GM19239 (cell line): ENCODE results near the gene ABLIM3.
A peak's percentile ranks its signal among the peaks of the same experiment; 100 is the strongest.
"Not testable (repeated sequence)": the region's sequence is repeated elsewhere in the genome, so short reads cannot be mapped to it uniquely, and the experiment has no call there.

Source experiments
- DNase-seq: peaks from one replicate; pipeline ENCODE4 v3.0.0; 2011; ENCODE audit warnings: low spot score; ENCODE audit not compliant: insufficient read length
- FAIRE-seq: peaks from 2 replicates; lab custom pipeline; 2011; peaks lifted over from hg19 to GRCh38; lab: Jason Lieb, UNC

ABLIM3 gene

GRCh38 chr5:149272781-149273180, 131.5 kb downstream of the ABLIM3 start:
- DNase-seq, FAIRE-seq: not testable (repeated sequence)

DNA sequence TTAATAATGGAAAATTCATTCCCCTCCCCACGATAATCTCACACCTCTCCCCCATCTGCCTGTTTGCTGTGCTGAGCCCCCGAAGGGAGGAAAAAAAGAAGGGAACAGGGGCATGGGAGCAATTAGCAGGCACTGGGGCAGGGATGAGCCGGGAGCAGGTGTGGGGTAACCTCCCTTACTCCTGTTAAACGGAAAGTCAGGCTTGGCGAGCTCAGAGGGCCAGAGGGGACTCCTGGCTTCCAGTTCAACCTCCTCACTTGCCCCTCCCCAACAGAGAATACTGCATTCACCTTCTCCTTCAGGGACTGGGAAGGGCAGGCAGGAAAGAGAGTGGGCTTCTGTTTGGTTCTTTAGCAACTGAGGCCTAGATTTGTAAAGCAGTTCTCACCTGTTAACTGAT, 131.9 kb downstream of the ABLIM3 start:
- no peak for DNase-seq
- FAIRE-seq: no peak

GRCh38 chr5:149273950-149274349, 132.7 kb downstream of the ABLIM3 start:
- no peak for DNase-seq
- FAIRE-seq: no peak

DNA sequence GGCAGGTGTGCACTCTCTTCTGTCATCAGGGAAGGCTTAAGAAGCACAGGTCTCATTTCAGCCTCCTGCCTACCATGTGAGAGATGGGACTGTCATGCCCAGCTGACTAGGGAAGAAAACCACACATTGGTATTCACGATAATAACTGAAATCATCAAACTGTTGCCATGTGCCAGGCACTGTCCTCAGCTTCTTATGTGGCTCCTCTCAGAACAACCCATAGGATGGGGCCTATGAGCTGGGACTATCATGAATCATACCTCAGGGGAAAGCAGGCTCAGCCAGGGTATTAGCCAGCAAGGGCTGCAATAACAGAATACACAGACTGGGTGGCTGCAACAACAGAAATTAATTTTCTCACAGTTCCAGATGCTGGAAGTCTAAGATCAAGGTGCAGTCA, 133.6 kb downstream of the ABLIM3 start:
- DNase-seq (no peak), FAIRE-seq (no peak)

DNA sequence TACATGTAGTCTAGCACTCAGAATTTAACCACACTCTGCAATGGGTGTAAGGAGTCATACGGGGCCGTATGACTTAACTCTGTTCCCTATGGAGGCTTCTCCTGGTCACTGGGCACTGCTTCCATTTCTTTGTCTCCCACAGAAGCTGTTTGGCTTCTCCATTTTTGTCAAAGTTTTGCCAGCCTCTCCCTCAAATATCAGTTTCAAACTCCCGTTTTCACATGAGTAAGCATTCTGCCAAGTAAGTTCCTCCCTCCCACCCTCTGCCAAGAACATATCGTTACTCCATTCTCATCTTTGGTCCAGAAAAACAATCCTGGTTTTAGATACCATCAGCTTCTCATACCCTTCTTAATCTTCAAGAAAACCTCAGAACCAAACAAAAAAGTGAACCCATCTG, 136.5 kb downstream of the ABLIM3 start:
- no peak for FAIRE-seq
- no peak for DNase-seq

GRCh38 chr5:149278451-149279210, 137.3 kb downstream of the ABLIM3 start:
- FAIRE-seq (no peak), DNase-seq (no peak)

GRCh38 chr5:149279661-149280060, 138.4 kb downstream of the ABLIM3 start:
- no peak for FAIRE-seq
- no peak for DNase-seq

GRCh38 chr5:149280124-149280523, 138.8 kb downstream of the ABLIM3 start:
- FAIRE-seq (no peak), DNase-seq (no peak)

GRCh38 chr5:149280802-149281201, 139.5 kb downstream of the ABLIM3 start:
- FAIRE-seq (no peak), DNase-seq (no peak)

DNA sequence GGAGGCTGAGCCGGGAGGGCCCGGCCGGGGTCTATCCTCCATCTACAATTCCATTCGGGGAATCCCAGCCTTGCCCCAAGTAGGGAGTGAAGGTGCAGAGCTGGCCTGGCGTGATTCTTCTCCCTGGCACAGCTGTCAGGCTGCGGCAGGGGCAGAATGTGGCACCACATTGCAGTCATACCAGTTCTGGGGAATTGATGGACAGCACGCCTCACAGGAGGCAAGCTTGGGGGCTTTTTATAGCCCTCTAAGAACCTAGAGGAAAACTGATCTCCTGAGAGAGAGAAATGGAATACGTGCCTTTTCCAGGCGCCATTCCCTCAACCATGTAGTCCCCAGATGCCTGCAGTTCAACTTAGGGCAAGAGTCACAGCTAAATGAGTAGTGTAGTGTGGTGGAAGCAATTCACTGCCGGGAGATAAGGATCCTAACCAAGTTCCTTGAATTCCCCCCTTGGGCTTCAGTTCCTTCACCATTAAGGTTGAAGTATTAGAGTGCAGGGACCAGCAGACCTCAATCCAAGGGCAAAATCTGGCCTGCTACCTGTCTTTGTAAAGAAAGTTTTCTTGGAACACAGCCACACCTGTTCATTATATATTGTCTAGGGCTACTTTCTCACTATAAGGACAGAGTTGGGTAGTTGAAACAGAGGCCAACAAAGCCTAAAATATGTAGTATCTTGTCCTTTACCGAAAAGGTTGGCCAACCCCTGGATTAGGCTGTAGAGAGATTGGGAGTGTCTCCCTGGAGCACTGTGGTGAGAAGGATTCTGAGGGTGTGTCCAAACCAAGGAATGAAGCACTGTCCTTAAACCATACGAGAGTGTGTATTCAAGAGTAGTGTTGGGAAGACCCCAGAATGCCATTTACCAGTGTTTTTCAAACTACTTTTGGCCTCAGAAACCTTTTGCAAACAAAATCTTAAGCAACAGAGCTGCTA, 141.0 kb downstream of the ABLIM3 start:
- DNase-seq (no peak), FAIRE-seq (no peak)

DNA sequence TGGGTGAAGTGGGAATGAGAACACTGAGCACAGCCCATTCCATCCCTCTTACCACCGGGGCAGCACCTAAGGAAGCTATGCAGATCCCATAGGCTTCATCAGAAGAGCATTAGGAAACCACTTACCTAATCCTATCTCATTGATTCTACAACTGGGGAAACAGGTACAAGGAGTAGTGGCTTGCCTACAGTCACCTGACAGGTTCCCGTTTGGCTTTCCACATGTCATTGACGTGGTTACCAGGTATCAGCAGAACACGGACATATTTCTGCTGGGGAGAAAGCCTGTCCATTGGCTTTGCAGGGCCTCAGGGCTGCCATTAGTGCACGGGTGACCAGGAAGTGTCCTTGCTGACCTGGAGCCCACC, 141.7 kb downstream of the ABLIM3 start:
- no peak for FAIRE-seq
- no peak for DNase-seq

DNA sequence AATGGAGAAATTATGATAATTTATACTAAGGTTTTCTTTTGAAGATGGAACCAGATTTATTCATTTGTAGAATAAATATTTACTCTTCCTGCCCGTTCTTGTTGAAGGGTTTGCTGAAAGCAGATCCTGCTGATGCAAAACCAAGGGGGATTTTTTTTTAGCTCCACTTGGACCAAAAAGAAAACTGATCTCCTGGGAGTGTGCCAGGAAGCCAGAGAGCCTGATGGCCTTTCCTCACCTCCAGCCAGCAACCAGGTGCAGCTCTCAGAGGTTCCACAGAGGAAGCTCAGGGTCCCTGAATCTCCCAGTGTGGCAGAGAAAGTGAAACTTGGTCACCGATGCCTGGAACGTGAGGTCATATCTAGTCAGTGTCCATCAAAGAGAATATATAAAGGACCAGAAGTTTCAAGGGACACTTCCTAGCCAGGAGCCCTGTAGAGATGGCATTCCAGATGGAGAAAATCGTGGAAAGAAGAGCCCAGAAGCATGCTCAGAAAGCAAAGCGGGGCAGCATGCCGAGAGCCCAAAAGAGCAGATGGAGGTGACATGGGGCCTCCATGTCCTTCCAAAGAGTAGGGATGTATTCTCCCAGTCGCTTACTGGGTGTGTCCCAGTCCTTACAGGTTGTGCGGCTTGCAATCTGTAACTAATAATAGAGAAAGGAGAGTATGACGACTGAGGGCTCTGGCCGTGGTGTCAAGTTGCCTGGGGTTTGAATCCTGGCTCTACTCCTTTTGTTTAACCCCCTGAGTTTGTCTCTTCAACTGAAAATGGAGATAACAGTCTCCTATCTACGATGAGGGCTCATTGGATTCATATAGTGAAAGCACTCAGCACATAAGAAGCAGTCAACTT, 142.6 kb downstream of the ABLIM3 start:
- FAIRE-seq (no peak), DNase-seq (no peak)

DNA sequence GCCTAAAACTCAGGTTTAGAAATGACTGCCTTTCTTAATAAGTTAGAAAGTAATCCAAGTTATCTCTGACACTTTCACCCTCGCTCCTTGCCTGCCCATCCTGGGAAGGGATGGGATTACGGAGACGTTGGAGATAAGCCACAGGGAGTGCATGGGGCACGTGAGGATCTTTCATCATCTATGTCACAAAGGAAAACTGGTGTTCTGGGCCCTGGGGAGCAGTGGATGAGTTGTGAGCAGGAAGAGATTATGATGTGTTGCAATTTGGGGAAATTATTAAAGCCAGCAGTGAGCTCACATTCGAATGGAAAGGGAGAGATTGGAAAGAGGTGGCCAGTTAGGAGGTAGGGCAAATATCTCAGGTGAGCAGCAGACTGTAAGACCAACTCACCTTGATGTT, 143.2 kb downstream of the ABLIM3 start:
- FAIRE-seq (no peak), DNase-seq (no peak)

DNA sequence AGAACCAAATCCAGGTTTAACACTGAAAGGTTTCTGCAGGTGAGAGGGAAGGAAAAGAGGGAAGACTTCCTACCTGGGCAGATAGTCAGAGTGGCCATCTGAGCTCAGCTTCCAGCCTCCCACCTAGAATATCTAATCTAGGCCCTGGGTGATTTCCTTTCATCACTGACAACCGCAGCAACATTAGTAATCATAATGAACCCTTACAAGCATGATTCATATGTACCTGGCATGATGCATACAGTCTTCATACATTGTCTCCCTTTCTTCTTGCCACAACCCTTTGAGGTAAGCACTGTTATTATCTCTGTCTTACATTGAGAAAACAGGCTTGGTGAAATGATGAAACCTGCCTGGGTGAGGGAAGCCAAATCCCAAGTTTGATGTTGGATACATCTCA, 143.9 kb downstream of the ABLIM3 start:
- no peak for FAIRE-seq
- DNase-seq: no peak

DNA sequence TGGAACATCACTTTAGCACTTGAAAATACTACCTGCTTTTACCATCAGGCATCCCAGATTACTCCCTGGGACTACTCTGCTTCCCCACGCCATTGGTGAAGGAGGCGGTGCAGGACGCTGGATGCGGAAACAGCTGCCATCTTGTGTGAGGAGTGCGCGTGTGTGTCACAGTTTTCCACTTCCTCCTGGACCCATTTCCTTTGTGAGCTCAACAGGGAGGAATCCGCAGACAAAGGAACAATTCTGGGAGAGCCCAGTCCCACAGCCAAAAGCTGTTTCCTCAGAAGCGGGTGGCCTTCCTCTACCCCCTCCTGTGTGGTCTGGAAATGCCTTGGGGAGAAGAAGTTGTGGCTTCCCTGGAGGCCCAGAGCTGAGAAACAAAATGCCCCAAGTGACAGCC, 147.1 kb downstream of the ABLIM3 start:
- DNase-seq: no peak
- FAIRE-seq: no peak

GRCh38 chr5:149289301-149289700, 148.0 kb downstream of the ABLIM3 start:
- FAIRE-seq (no peak), DNase-seq (no peak)

- FAIRE-seq (peak; percentile 55), DNase-seq (no peak)
Observed at GRCh38 chr5:149294872-149295829, 153.9 kb downstream of the ABLIM3 start.

DNA sequence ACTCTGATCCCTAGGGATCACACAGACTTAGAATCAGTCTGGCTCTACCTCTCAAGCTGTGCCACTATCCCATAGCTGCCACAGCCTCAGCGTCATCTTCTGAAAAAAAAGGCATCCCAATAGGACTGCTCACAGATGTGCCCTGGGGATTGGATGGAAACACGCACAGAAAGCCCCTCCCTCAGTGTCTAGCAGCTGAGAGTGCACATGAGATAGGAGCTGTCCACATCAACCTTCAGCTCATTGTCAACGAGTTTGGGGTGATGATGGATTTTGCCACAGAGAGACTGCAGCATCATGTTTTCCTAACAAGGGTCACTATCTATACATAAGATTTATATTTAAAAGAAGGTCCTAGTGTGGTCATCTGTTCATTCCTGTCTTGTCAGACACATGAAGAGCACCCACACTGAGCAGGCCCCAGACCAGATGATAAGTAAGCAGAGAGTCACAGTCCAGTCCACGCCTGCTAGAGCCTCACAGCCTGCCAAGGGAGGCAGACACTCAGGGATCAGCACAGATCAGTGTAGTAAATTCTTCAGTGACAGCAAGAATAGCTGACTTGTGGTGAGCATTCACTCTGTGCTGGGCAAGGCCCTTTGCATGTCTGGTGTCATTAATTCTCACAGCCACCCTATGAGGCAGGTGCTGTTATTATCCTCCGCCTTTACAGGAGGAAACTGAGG, 156.2 kb downstream of the ABLIM3 start:
- DNase-seq: no peak
- FAIRE-seq: no peak

DNA sequence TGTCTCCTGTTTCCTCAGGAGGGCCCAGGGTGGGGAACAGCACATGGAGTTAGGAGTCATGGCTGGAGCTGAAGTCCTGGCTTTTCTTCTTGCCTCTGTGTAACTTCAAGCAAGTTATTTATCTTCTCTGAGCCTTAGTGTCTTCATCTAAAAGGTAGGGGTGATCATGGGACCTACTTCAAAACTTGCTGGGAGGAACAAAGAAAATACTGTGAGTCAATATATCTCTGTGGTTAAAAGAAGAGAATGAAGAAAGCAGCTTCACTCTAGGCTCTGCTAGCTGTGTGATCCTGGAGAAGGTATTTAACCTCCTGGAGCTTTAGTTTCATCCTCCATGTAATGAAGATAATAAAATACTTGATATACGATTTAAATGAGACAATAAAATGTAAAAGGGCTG, 156.9 kb downstream of the ABLIM3 start:
- no peak for DNase-seq
- no peak for FAIRE-seq
